CD4-positive, alpha-beta T cell treated with Interleukin-10 for 1 hour (primary cell): ENCODE data around the gene FBXL4.

Source experiments
- DNase-seq: peaks from one replicate; pipeline ENCODE4 v3.0.0-alpha.2; 2020

FBXL4 gene

GRCh38 chr6:98836962-98837944 lies 110.5 kb downstream of the FBXL4 start:
- no peak for DNase-seq

- DNase-seq: no peak
Observed at GRCh38 chr6:98836025-98836961, 111.5 kb downstream of the FBXL4 start.

GRCh38 chr6:98835149-98836024 lies 112.4 kb downstream of the FBXL4 start:
- DNase-seq: no peak

GRCh38 chr6:98834060-98835031 lies 113.4 kb downstream of the FBXL4 start, which contains the start of gene POU3F2:
Gene POU3F2, plus strand, starts transcription at chr6:98834574. Its CDS starts 300 bp downstream, at chr6:98834874.
- DNase-seq: peak; percentile 76

- peak; percentile 16 for DNase-seq
Observed at GRCh38 chr6:98833307-98834059, 114.3 kb downstream of the FBXL4 start.

GRCh38 chr6:98833057-98833306 lies 114.8 kb downstream of the FBXL4 start:
- no peak for DNase-seq

GRCh38 chr6:98832284-98833056 lies 115.3 kb downstream of the FBXL4 start:
- DNase-seq: no peak

GRCh38 chr6:98831959-98832283 lies 115.8 kb downstream of the FBXL4 start:
- no peak for DNase-seq

- no peak for DNase-seq
Observed at GRCh38 chr6:98831057-98831958, 116.4 kb downstream of the FBXL4 start.

GRCh38 chr6:98830146-98830545 lies 117.6 kb downstream of the FBXL4 start:
- no peak for DNase-seq

GRCh38 chr6:98828941-98829411 lies 118.8 kb downstream of the FBXL4 start:
- DNase-seq: no peak

GRCh38 chr6:98828211-98828788 lies 119.4 kb downstream of the FBXL4 start:
- no peak for DNase-seq

- DNase-seq: no peak
Observed at GRCh38 chr6:98827295-98828159, 120.2 kb downstream of the FBXL4 start.

GRCh38 chr6:98825600-98826230 lies 122.0 kb downstream of the FBXL4 start:
- DNase-seq: no peak

GRCh38 chr6:98824902-98825599 lies 122.7 kb downstream of the FBXL4 start:
- DNase-seq: no peak
